Heart left ventricle (tissue), 13 donors: Measurements from ENCODE around the gene HIPK4.

Source experiments
- CTCF ChIP-seq, 12 donors: fragments of 200-600 bp; sonication (generic) in 4 of 12; IDR thresholded peaks; one replicate each; pipeline versions ENCODE4 v1.5.0 to v1.8.0; 2018 to 2022; ENCODE audit warnings: antibody characterized with exemption in 12 of 12, mild to moderate bottlenecking in 5 of 12
- POLR2A ChIP-seq, 2 donors: fragments of 450-650 bp; IDR thresholded peaks; one replicate each; pipeline ENCODE4 v1.6.1; 2017; ENCODE audit warnings: antibody characterized with exemption in 2 of 2, mild to moderate bottlenecking in 2 of 2, moderate library complexity in 2 of 2
- donor health status: ischemic (EF 13 %, LVEDD 7.1; RV severe dilation, severe dysfunction).
- donor health status: DM: no; HTN: yes; CAD: no.
- donor health status: DM: no; HTN: no; CAD: no.
- donor health status: ischemic (EF 25% LVEDD 6.9; RV normal size, moderate dysfunction).
- donor health status: ischemic (EF 25% LVEDD 5.7; RV mildly dilated, moderate dysfunction).
- donor health status: ischemic (EF 35%, LVEDD 5.7; RV mildly dilated, moderate dysfunction).
- donor health status: nonischemic (EF 11% LVEDD 7.7; RV severe dilation, severe dysfunction).
- donor health status: DM: yes; HTN: yes; CAD: no.
- donor health status: PGD.
- donor health status: ischemic (EF 29% LVEDD 5.4; RV normal size, mild dysfunction).
- donor health status: nonischemic (EF 23%, LVEDD 6.1; RV moderate dilation, normal function).

GRCh38 chr19:40388481-40388880 is 1.5 kb downstream of the HIPK4 start:
- TF ChIP-seq CTCF (IDR thresholded peaks at IDR 0.05) (no peak), POLR2A (IDR thresholded peaks at IDR 0.05) (no peak)
